Measurements from ENCODE around the gene DNAI2.

The DNAI2 gene

GRCh38 chr17:74347646-74348045 lies 73.6 kb downstream of the DNAI2 start:
- TF ChIP-seq CTCF (IDR thresholded peaks at IDR 0.05; ENCODE audit: low read length) (no peak), EZH2 (IDR thresholded peaks at IDR 0.05; ENCODE audit: borderline replicate concordance, low read length) (no peak)
- Histone ChIP-seq H3K36me3 (ENCODE audit: insufficient read depth, low read length) (no peaks in the 10 kb centered on the region), H3K9me3 (ENCODE audit: low read length) (no peaks in the 10 kb centered on the region), H3K4me2 (ENCODE audit: low read length) (no peak overlapping the region), H3K27ac (ENCODE audit: low read depth, low read length, poor library complexity, severe bottlenecking) (no peak overlapping the region), H3K4me1 (ENCODE audit: insufficient read depth, low read length, severe bottlenecking) (no peaks in the 10 kb centered on the region), H3K9ac (ENCODE audit: low read length) (no peak overlapping the region), H4K20me1 (ENCODE audit: insufficient read depth, low read length) (no peaks in the 10 kb centered on the region), H3K4me3 (ENCODE audit: low read depth, low read length, poor library complexity, severe bottlenecking) (no peak overlapping the region), H3K27me3 (ENCODE audit: insufficient read depth, low read length) (0 out of 2 replicates have a peak, but pooled peaks cover 2% of the 10 kb centered on the region), H3K79me2 (ENCODE audit: insufficient read depth, low read length) (no peaks in the 10 kb centered on the region), H3K9me2 (ENCODE audit: low read depth, low read length) (no peaks in the 10 kb centered on the region), H3F3A (ENCODE audit: insufficient read depth, low read length) (no peaks in the 10 kb centered on the region), H2AFZ (ENCODE audit: low read length) (no peak overlapping the region)

DNA sequence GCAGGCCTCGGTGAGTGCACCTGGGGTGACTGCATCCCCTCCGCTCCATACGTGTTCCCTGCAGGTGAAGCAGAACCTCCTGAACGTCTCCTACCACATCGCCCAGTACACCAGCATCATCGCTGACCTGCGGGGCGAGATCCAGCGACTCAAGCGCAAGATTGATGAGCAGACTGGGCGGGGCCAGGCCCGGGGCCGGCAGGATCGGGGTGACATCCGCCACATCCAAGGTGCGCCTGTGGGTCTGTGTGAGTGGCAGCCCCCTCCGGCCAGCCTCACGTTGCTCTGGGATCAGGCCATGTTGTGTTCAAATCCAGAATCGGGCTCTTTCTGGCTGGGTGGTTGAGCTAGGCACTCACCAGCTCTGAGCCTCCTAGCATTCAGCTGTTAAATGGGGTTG lies 75.1 kb downstream of the DNAI2 start:
- Histone ChIP-seq H3K4me3 (ENCODE audit: low read depth, low read length, poor library complexity, severe bottlenecking) (no peak overlapping the region), H3K9me2 (ENCODE audit: low read depth, low read length) (no peaks in the 10 kb centered on the region), H3K27me3 (ENCODE audit: insufficient read depth, low read length) (0 out of 2 replicates have a peak, but pooled peaks cover 2% of the 10 kb centered on the region), H3K4me2 (ENCODE audit: low read length) (no peak overlapping the region), H3F3A (ENCODE audit: insufficient read depth, low read length) (no peaks in the 10 kb centered on the region), H3K27ac (ENCODE audit: low read depth, low read length, poor library complexity, severe bottlenecking) (no peak overlapping the region), H3K9ac (ENCODE audit: low read length) (no peak overlapping the region), H3K4me1 (ENCODE audit: insufficient read depth, low read length, severe bottlenecking) (no peaks in the 10 kb centered on the region), H3K9me3 (ENCODE audit: low read length) (no peaks in the 10 kb centered on the region), H2AFZ (ENCODE audit: low read length) (no peak overlapping the region), H4K20me1 (ENCODE audit: insufficient read depth, low read length) (no peaks in the 10 kb centered on the region), H3K36me3 (ENCODE audit: insufficient read depth, low read length) (no peaks in the 10 kb centered on the region), H3K79me2 (ENCODE audit: insufficient read depth, low read length) (no peaks in the 10 kb centered on the region)
- TF ChIP-seq CTCF (IDR thresholded peaks at IDR 0.05; ENCODE audit: low read length) (no peak), EZH2 (IDR thresholded peaks at IDR 0.05; ENCODE audit: borderline replicate concordance, low read length) (no peak)

DNA sequence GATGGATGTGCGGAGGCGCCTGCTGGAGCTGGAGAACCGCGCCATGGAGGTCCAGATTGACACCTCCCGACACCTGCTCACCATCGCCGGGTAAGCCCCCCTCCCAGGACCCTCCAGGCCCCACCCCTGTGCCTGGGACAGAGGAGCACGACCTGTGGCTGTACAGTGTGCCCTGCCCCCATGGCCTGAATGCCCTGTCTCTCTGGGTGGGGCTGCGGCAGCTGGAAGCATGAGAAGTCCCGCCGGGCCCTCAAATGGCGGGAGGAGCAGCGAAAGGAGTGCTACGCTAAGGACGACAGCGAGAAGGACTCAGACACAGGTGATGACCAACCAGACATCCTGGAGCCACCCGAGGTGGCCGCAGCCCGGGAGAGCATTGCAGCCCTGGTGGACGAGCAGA lies 76.5 kb downstream of the DNAI2 start:
- Histone ChIP-seq H3K9me2 (ENCODE audit: low read depth, low read length) (no peaks in the 10 kb centered on the region), H3K36me3 (ENCODE audit: insufficient read depth, low read length) (no peaks in the 10 kb centered on the region), H3K27me3 (ENCODE audit: insufficient read depth, low read length) (no peaks in the 10 kb centered on the region)

More for the DNA sequence above, 76.5 kb downstream of the DNAI2 start:
- Histone ChIP-seq H3K4me1 (ENCODE audit: insufficient read depth, low read length, severe bottlenecking) (no peaks in the 10 kb centered on the region), H3K9me3 (ENCODE audit: low read length) (no peaks in the 10 kb centered on the region), H4K20me1 (ENCODE audit: insufficient read depth, low read length) (no peaks in the 10 kb centered on the region), H3F3A (ENCODE audit: insufficient read depth, low read length) (no peaks in the 10 kb centered on the region), H3K4me3 (ENCODE audit: low read depth, low read length, poor library complexity, severe bottlenecking) (no peak overlapping the region), H3K79me2 (ENCODE audit: insufficient read depth, low read length) (no peaks in the 10 kb centered on the region), H3K9ac (ENCODE audit: low read length) (no peak overlapping the region), H2AFZ (ENCODE audit: low read length) (no peak overlapping the region), H3K4me2 (ENCODE audit: low read length) (no peak overlapping the region), H3K27ac (ENCODE audit: low read depth, low read length, poor library complexity, severe bottlenecking) (no peak overlapping the region)
- TF ChIP-seq CTCF (IDR thresholded peaks at IDR 0.05; ENCODE audit: low read length) (no peak), EZH2 (IDR thresholded peaks at IDR 0.05; ENCODE audit: borderline replicate concordance, low read length) (no peak)
